ENCODE data around the gene ASCC2. TPM values are rescaled to one million over a fixed set of nuclear protein-coding genes. Genes with fewer than 3 reads are reported as not detected.

Gene ASCC2
- total and polyA plus RNA-seq, 4 donors = 34.6 to 43.7 (median 38.7) TPM

GRCh38 chr22:29790061-29790460, 48.0 kb downstream of the ASCC2 start:
- no peak for DNase-seq (ENCODE audit: low spot score)
- H3K9me3 ChIP-seq (ENCODE audit: control insufficient read depth in 4 of 4, low read length in 3 of 4) = no peaks in the 10 kb centered on the region
- WGBS = 94% methylated on average over 5 of the region's 5 CpGs
- TF ChIP-seq ATF3 (IDR thresholded peaks at IDR 0.05) (no peak), RAD21 (IDR thresholded peaks at IDR 0.05) (no peak), EGR1 (IDR thresholded peaks at IDR 0.05; ENCODE audit: low read depth in 2 of 2) (no peak), GABPA (IDR thresholded peaks at IDR 0.05 in 1 of 2, conservative IDR thresholded peaks at IDR 0.05 in 1 of 2) (no peak), ZBTB33 (IDR thresholded peaks at IDR 0.05) (no peak), CTCF (IDR thresholded peaks at IDR 0.05; ENCODE audit: low read depth, low read length, missing input control) (no peak), YY1 (IDR thresholded peaks at IDR 0.05) (no peak), NR2F2 (IDR thresholded peaks at IDR 0.05) (no peak), RXRA (IDR thresholded peaks at IDR 0.05) (no peak), SP1 (IDR thresholded peaks at IDR 0.05) (no peak), TAF1 (conservative IDR thresholded peaks at IDR 0.05) (no peak), FOXA1 (IDR thresholded peaks at IDR 0.05) (no peak), HNF4A (conservative IDR thresholded peaks at IDR 0.05) (no peak), JUND (IDR thresholded peaks at IDR 0.05) (no peak), REST (IDR thresholded peaks at IDR 0.05) (no peak), FOXA2 (IDR thresholded peaks at IDR 0.05) (no peak), HNF4G (IDR thresholded peaks at IDR 0.05) (no peak), MAX (IDR thresholded peaks at IDR 0.05) (no peak)
- no peak overlapping the region for H3K27ac ChIP-seq (ENCODE audit: low read depth in 1 of 2, low read length in 2 of 2)
- H3K36me3 ChIP-seq (ENCODE audit: control insufficient read depth in 4 of 4, insufficient read depth in 3 of 4, low read depth in 1 of 4, low read length in 3 of 4) = peaks cover 18 to 54% (median 35%) of the 10 kb centered on the region in 4 donors
- no peak overlapping the region for H3K4me3 ChIP-seq (ENCODE audit: low read depth in 1 of 3, low read length in 3 of 3)
- peaks cover 4 to 13% (median 11%) of the 10 kb centered on the region in 4 donors for H3K4me1 ChIP-seq (ENCODE audit: control insufficient read depth in 4 of 4, insufficient read depth in 4 of 4, low read length in 3 of 4)
- H3K27me3 ChIP-seq (ENCODE audit: control insufficient read depth in 4 of 4, insufficient read depth in 4 of 4, low read length in 3 of 4) = no peaks in the 10 kb centered on the region
- H3K9ac ChIP-seq (ENCODE audit: low read depth in 1 of 2, low read length in 2 of 2) = no peak overlapping the region
